ENCODE data around the gene SEC22A. TPM values are rescaled to one million over a fixed set of nuclear protein-coding genes. Genes with fewer than 3 reads are reported as not detected.
"Not testable (repeated sequence)": the region's sequence is repeated elsewhere in the genome, so short reads cannot be mapped to it uniquely, and the experiment has no call there.

SEC22A gene
- total RNA-seq, 1 donor = 27.9 TPM

DNA sequence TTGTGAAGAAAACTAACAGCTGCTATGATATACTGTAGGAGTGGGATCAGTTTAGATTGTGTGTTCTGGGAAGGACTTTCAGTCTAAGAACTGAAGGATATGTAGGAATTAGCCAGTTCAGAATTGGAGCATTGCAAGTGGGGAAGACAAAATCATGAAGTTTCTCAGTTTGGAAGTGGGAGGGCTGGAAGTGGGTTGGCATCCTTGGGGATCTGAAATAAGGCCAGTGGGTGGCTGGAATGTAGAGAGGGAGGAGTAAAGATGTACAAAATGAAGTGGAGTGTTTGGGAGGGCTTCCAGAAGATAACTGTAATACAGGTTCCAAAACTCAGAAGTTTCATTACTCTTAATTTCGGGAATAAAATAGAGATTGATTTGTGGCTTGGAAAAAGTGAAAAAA is 17.2 kb downstream of the SEC22A start:
- no peak for TF ChIP-seq CTCF (IDR thresholded peaks at IDR 0.05; ENCODE audit: extremely low read depth, low read depth, low read length)
- Histone ChIP-seq H3K4me3 (ENCODE audit: insufficient read depth, low read length) (no peak overlapping the region), H3K27me3 (ENCODE audit: insufficient read depth, low read length) (no peaks in the 10 kb centered on the region)

GRCh38 chr3:123221369-123221768 is 19.6 kb downstream of the SEC22A start:
- DNase-seq (ENCODE audit: insufficient read length, low spot score, missing footprints); H3K4me1 ChIP-seq (ENCODE audit: insufficient read depth, low read length); H3K27ac ChIP-seq (ENCODE audit: low read depth, low read length); H3K4me2 ChIP-seq (ENCODE audit: insufficient read depth, low read length); H3K9me3 ChIP-seq (ENCODE audit: low read depth, low read length); H3K4me3 ChIP-seq (ENCODE audit: insufficient read depth, low read length); H3K27me3 ChIP-seq (ENCODE audit: insufficient read depth, low read length); H2AFZ ChIP-seq (ENCODE audit: low read length); H4K20me1 ChIP-seq (ENCODE audit: insufficient read depth, low read length): not testable (repeated sequence)
- Histone ChIP-seq H3K79me2 (ENCODE audit: insufficient read depth, low read length) (peaks cover 20% of the 10 kb centered on the region), H3K36me3 (ENCODE audit: insufficient read depth, low read length) (peaks cover 11% of the 10 kb centered on the region)

More for the DNA sequence above, 17.2 kb downstream of the SEC22A start:
- H3K79me2 ChIP-seq (ENCODE audit: insufficient read depth, low read length) = peaks cover 25% of the 10 kb centered on the region
- no peaks in the 10 kb centered on the region for H3K4me1 ChIP-seq (ENCODE audit: insufficient read depth, low read length)
- no peak for DNase-seq (ENCODE audit: insufficient read length, low spot score, missing footprints)
- H3K9me3 ChIP-seq (ENCODE audit: low read depth, low read length) = no peaks in the 10 kb centered on the region
- H3K27ac ChIP-seq (ENCODE audit: low read depth, low read length) = no peak overlapping the region
- no peak overlapping the region for H3K4me2 ChIP-seq (ENCODE audit: insufficient read depth, low read length)
- peaks cover 5% of the 10 kb centered on the region for H4K20me1 ChIP-seq (ENCODE audit: insufficient read depth, low read length)
- no peak overlapping the region for H2AFZ ChIP-seq (ENCODE audit: low read length)
- H3K36me3 ChIP-seq (ENCODE audit: insufficient read depth, low read length) = no peaks in the 10 kb centered on the region

- H3K36me3 ChIP-seq (ENCODE audit: insufficient read depth, low read length) = peaks cover 12% of the 10 kb centered on the region
- no peak overlapping the region for H3K4me2 ChIP-seq (ENCODE audit: insufficient read depth, low read length)
- TF ChIP-seq CTCF (IDR thresholded peaks at IDR 0.05; ENCODE audit: extremely low read depth, low read depth, low read length) = no peak
- no peak overlapping the region for H3K27ac ChIP-seq (ENCODE audit: low read depth, low read length)
- H3K9me3 ChIP-seq (ENCODE audit: low read depth, low read length) = peaks cover 2% of the 10 kb centered on the region
- no peaks in the 10 kb centered on the region for H3K27me3 ChIP-seq (ENCODE audit: insufficient read depth, low read length)
- H2AFZ ChIP-seq (ENCODE audit: low read length) = no peak overlapping the region
- H3K4me3 ChIP-seq (ENCODE audit: insufficient read depth, low read length) = no peak overlapping the region
- peaks cover 9% of the 10 kb centered on the region for H3K79me2 ChIP-seq (ENCODE audit: insufficient read depth, low read length)
- peaks cover 3% of the 10 kb centered on the region for H3K4me1 ChIP-seq (ENCODE audit: insufficient read depth, low read length)
- H4K20me1 ChIP-seq (ENCODE audit: insufficient read depth, low read length) = peaks cover 3% of the 10 kb centered on the region
- DNase-seq (ENCODE audit: insufficient read length, low spot score, missing footprints) = no peak
These were observed 23.3 kb downstream of the SEC22A start for GRCh38 chr3:123225016-123225415.

- Histone ChIP-seq H3K9me3 (ENCODE audit: low read depth, low read length) (peaks cover 2% of the 10 kb centered on the region), H3K36me3 (ENCODE audit: insufficient read depth, low read length) (peaks cover 12% of the 10 kb centered on the region), H3K79me2 (ENCODE audit: insufficient read depth, low read length) (peaks cover 7% of the 10 kb centered on the region), H3K27ac (ENCODE audit: low read depth, low read length) (no peak overlapping the region), H4K20me1 (ENCODE audit: insufficient read depth, low read length) (no peaks in the 10 kb centered on the region), H3K4me1 (ENCODE audit: insufficient read depth, low read length) (peaks cover 3% of the 10 kb centered on the region), H3K4me3 (ENCODE audit: insufficient read depth, low read length) (no peak overlapping the region), H3K4me2 (ENCODE audit: insufficient read depth, low read length) (no peak overlapping the region), H2AFZ (ENCODE audit: low read length) (no peak overlapping the region), H3K27me3 (ENCODE audit: insufficient read depth, low read length) (no peaks in the 10 kb centered on the region)
- DNase-seq (ENCODE audit: insufficient read length, low spot score, missing footprints) = no peak
- no peak for TF ChIP-seq CTCF (IDR thresholded peaks at IDR 0.05; ENCODE audit: extremely low read depth, low read depth, low read length)
These were observed 24.8 kb downstream of the SEC22A start for GRCh38 chr3:123226549-123226948.
